GM19351 (cell line): ENCODE data around the gene DAPK1.

Experiments used
- ATAC-seq: cut with Tn5 transposase; IDR thresholded peaks from one replicate; pipeline ENCODE4 v1.9.1; 2021; ENCODE audit warnings: mild to moderate bottlenecking, moderate library complexity; ENCODE audit not compliant: unreplicated experiment

Gene DAPK1

GRCh38 chr9:87609002-87609401 is 111.3 kb downstream of the DAPK1 start:
- ATAC-seq: no peak

- ATAC-seq: no peak
These were observed 111.8 kb downstream of the DAPK1 start for GRCh38 chr9:87609486-87609885.

- no peak for ATAC-seq
These were observed 112.8 kb downstream of the DAPK1 start for GRCh38 chr9:87610200-87611155.

GRCh38 chr9:87611776-87612175 is 114.1 kb downstream of the DAPK1 start:
- no peak for ATAC-seq

GRCh38 chr9:87612536-87612935 is 114.9 kb downstream of the DAPK1 start:
- ATAC-seq: no peak

- no peak for ATAC-seq
These were observed 115.8 kb downstream of the DAPK1 start for GRCh38 chr9:87613265-87614111.

- ATAC-seq: no peak
These were observed 116.7 kb downstream of the DAPK1 start for GRCh38 chr9:87614397-87614796.

GRCh38 chr9:87615136-87615535 is 117.5 kb downstream of the DAPK1 start:
- no peak for ATAC-seq

GRCh38 chr9:87615547-87616148 is 118.0 kb downstream of the DAPK1 start:
- no peak for ATAC-seq

- ATAC-seq: no peak
These were observed 120.6 kb downstream of the DAPK1 start for GRCh38 chr9:87618226-87618625.

- no peak for ATAC-seq
These were observed 121.3 kb downstream of the DAPK1 start for GRCh38 chr9:87618931-87619330.

GRCh38 chr9:87619346-87619745 is 121.7 kb downstream of the DAPK1 start:
- ATAC-seq: no peak

GRCh38 chr9:87620731-87621322 is 123.2 kb downstream of the DAPK1 start:
- ATAC-seq: no peak

GRCh38 chr9:87622098-87622497 is 124.4 kb downstream of the DAPK1 start:
- ATAC-seq: no peak

GRCh38 chr9:87622923-87623322 is 125.3 kb downstream of the DAPK1 start:
- ATAC-seq: no peak

GRCh38 chr9:87628346-87628745 is 130.7 kb downstream of the DAPK1 start:
- ATAC-seq: no peak

GRCh38 chr9:87629104-87629503 is 131.4 kb downstream of the DAPK1 start:
- no peak for ATAC-seq

GRCh38 chr9:87630266-87630665 is 132.6 kb downstream of the DAPK1 start:
- ATAC-seq: no peak

- ATAC-seq: no peak
These were observed 133.2 kb downstream of the DAPK1 start for GRCh38 chr9:87630846-87631245.

GRCh38 chr9:87635656-87636501 is 138.2 kb downstream of the DAPK1 start:
- no peak for ATAC-seq
